ENCODE measurements around the gene INPP4B.

The INPP4B gene

DNA sequence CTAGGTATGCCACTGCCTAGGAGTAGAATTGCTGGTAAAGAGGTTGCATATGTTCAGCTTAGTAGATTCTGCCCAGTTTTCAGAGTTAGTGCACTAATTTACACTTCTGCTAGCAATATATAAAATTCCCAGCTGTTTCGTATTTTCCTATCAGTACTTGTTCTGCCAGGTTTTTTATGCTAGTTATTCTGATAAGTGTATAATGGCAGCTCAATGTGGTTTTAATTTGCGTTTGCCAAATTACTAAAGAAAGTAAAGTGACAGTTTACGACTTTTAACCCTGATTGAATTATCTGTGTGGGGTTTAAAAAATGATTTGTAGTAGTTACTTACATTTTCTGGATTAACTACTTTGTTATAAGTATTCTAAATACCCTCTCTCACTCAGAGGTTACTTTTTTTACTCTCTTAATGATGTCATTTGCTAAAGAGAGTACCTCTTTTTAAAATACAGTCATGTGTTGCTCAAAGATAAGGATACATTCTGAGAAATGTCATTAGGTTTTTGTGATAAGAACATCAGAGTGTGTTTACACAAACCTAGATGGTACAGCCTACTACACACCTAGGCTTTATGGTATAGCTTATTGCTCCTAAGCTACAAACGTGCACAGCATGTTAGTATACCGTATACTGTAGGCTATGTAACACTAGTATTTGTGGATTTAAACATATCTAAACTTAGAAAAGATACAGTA lies 846.5 kb downstream of the INPP4B start:
- no peak overlapping the region for H3K27ac ChIP-seq
- no peak for TF ChIP-seq ZFX (IDR thresholded peaks at IDR 0.05; ENCODE audit: borderline replicate concordance)
- TF ChIP-seq, protein P1, sequence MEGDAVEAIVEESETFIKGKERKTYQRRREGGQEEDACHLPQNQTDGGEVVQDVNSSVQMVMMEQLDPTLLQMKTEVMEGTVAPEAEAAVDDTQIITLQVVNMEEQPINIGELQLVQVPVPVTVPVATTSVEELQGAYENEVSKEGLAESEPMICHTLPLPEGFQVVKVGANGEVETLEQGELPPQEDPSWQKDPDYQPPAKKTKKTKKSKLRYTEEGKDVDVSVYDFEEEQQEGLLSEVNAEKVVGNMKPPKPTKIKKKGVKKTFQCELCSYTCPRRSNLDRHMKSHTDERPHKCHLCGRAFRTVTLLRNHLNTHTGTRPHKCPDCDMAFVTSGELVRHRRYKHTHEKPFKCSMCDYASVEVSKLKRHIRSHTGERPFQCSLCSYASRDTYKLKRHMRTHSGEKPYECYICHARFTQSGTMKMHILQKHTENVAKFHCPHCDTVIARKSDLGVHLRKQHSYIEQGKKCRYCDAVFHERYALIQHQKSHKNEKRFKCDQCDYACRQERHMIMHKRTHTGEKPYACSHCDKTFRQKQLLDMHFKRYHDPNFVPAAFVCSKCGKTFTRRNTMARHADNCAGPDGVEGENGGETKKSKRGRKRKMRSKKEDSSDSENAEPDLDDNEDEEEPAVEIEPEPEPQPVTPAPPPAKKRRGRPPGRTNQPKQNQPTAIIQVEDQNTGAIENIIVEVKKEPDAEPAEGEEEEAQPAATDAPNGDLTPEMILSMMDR (IDR thresholded peaks at IDR 0.05), result no peak

DNA sequence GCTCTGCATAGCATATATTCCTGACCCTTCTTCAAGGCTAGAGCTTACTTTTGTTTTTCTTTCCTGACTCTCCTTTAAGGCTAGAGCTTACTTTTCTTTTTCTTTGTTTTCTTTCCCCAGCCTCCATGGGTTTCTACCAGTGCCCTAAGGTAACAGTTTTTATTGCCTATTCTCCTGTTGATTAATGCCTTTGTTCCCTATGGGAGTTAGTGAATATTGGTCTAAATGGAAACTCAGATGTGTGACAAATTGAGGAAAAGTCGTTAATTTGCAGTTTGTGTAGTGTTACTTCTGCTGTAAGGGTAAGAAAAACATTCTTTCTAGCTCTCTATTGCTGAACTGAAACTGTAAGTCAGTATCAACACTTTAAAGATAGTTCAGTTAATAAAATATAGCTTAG lies 851.0 kb downstream of the INPP4B start:
- TF ChIP-seq, protein P1 (IDR thresholded peaks at IDR 0.05), result no peak
- no peak for TF ChIP-seq ZFX (IDR thresholded peaks at IDR 0.05; ENCODE audit: borderline replicate concordance)
- H3K27ac ChIP-seq, result no peak overlapping the region

DNA sequence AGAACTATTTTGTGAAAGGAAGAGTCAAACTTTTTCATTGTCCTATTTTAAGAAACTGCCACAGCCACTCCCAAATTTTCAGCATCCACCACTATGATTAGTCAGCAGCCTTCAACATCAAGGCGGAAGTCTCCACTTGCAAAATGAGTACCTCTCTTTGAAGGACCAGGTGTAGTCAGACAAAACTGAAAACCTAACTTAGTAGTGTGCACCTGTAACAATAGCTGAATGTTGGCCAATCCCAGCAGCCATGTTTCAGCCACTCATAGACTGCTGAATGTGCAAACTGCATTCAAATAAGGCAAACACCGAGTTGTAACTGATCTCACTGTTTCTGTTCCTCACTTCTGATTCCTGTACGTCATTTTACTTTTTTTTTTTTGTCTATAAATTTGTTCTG lies 868.7 kb downstream of the INPP4B start:
- TF ChIP-seq ZFX (IDR thresholded peaks at IDR 0.05; ENCODE audit: borderline replicate concordance), result no peak
- TF ChIP-seq, protein P1 (IDR thresholded peaks at IDR 0.05), result no peak
- H3K27ac ChIP-seq, result no peak overlapping the region

Data from 22Rv1 (cell line).